Adrenal gland (tissue), 5 donors: ENCODE data around the gene GSTM4.

Source experiments
- POLR2A ChIP-seq, 2 donors: fragments of 450-650 bp; IDR thresholded peaks; one replicate each; pipeline ENCODE4 v1.6.1; 2017; ENCODE audit warnings: antibody characterized with exemption in 2 of 2, mild to moderate bottlenecking in 2 of 2, moderate library complexity in 1 of 2
- TF ChIP-seq, protein P1 (sequence below), 6 experiments: fragments of 450-650 bp in 4 of 6; fragments of 200-600 bp in 2 of 6; sonication (generic) in 1 of 6; IDR thresholded peaks; 1 replicate in 5 of 6; 2 replicates in 1 of 6; pipeline versions ENCODE4 v1.5.1 to v1.8.0; 2016 to 2021; ENCODE audit warnings: antibody characterized with exemption in 6 of 6, mild to moderate bottlenecking in 2 of 6, moderate library complexity in 1 of 6
- donor health status: DM: no; HTN: no; CAD: no.

DNA sequence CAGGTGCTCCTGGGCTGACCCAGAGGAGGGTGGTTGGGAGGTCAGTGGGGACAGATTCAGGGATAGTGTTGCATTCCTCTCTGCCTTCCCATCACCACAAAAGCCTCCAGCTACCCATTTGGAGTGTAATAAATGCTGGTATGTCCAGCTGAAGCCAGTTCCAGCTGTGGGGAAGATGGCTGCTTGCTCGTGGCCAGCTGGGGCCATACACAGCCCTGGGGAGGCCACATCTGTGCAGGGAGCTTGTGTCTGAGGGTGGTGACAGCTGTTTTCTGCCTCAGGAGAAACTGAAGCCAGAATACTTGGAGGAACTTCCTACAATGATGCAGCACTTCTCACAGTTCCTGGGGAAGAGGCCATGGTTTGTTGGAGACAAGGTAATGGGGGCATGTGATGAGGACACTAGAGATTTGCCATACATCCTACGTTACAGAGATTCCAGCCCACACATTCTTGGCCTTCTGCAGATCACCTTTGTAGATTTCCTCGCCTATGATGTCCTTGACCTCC lies 2.7 kb downstream of the GSTM4 start:
- TF ChIP-seq, protein P1, sequence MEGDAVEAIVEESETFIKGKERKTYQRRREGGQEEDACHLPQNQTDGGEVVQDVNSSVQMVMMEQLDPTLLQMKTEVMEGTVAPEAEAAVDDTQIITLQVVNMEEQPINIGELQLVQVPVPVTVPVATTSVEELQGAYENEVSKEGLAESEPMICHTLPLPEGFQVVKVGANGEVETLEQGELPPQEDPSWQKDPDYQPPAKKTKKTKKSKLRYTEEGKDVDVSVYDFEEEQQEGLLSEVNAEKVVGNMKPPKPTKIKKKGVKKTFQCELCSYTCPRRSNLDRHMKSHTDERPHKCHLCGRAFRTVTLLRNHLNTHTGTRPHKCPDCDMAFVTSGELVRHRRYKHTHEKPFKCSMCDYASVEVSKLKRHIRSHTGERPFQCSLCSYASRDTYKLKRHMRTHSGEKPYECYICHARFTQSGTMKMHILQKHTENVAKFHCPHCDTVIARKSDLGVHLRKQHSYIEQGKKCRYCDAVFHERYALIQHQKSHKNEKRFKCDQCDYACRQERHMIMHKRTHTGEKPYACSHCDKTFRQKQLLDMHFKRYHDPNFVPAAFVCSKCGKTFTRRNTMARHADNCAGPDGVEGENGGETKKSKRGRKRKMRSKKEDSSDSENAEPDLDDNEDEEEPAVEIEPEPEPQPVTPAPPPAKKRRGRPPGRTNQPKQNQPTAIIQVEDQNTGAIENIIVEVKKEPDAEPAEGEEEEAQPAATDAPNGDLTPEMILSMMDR (IDR thresholded peaks at IDR 0.05), result no peak
- TF ChIP-seq POLR2A (IDR thresholded peaks at IDR 0.05), result no peak
